ENCODE results near the gene SCRN2. TPM values are rescaled to one million over a fixed set of nuclear protein-coding genes. Genes with fewer than 3 reads are reported as not detected.

The SCRN2 gene
- total and polyA plus RNA-seq, 2 of the 13 experiments (the other 11 are each of a cell fraction or from before 2014, with no cell fraction given): 21.7 to 29.5 TPM

- Histone ChIP-seq H4K20me1 (ENCODE audit: insufficient read depth, low read length) (no peaks in the 10 kb centered on the region), H3K79me2 (ENCODE audit: insufficient read depth, low read length) (no peaks in the 10 kb centered on the region), H3K4me3 (replicated peaks in 1 of 3; ENCODE audit: insufficient read depth in 1 of 3, low read depth in 2 of 3, low read length in 3 of 3) (no peak overlapping the region), H3K4me2 (ENCODE audit: low read depth, low read length) (no peak overlapping the region), H3K9ac (ENCODE audit: insufficient read depth, low read depth, low read length) (no peak overlapping the region), H3K9me3 (ENCODE audit: low read length) (no peaks in the 10 kb centered on the region), H3K27ac (ENCODE audit: extremely low read length, insufficient read depth, low read length) (no peak overlapping the region), H3K27me3 (ENCODE audit: control insufficient read depth in 1 of 2, insufficient read depth in 2 of 2, low read length in 2 of 2) (peaks cover 12 to 45% of the 10 kb centered on the region in 2 experiments), H3K36me3 (replicated peaks in 1 of 2; ENCODE audit: control insufficient read depth in 1 of 2, insufficient read depth in 2 of 2, low read length in 2 of 2) (no peaks in the 10 kb centered on the region), H2AFZ (ENCODE audit: low read length) (no peak overlapping the region), H3K4me1 (ENCODE audit: insufficient read depth, low read length) (peaks cover 29% of the 10 kb centered on the region)
- ChIA-PET POLR2A (interaction anchor here (1.0 kb wide), 1 partner anchor 48 kb away, joined by 3 read pairs; the partner anchor contains the start of gene SP2), CTCF (ENCODE audit: low intra/inter-chr PET ratio, low total read pairs) (no interaction called here)
- DNase-seq (ENCODE audit: low spot score): no peak
- in situ Hi-C loops (cut with HindIII; ENCODE audit: extremely low pct_ligation_motif_present, low pct_unique_long_range_greater_than_20kb): no loop called here
- intact Hi-C loops (cut with micrococcal nuclease; ENCODE audit: unreplicated experiment): no loop called here
- 65% methylated on average over 23 of the region's 23 CpGs for WGBS (ENCODE audit: low lambda C conversion rate)
- TF ChIP-seq POLR2G (IDR thresholded peaks at IDR 0.05; ENCODE audit: low read depth, low read length): no peak
- no peak for TF ChIP-seq NFATC3 (CRISPR knock-in tag; IDR thresholded peaks at IDR 0.05)
- TF ChIP-seq SUZ12 (IDR thresholded peaks at IDR 0.05; ENCODE audit: low read depth, low read length): no peak
- TF ChIP-seq STAT5B (CRISPR knock-in tag; IDR thresholded peaks at IDR 0.05): no peak
- no peak for TF ChIP-seq ZNF580 (CRISPR knock-in tag; IDR thresholded peaks at IDR 0.05; ENCODE audit: borderline replicate concordance, low read depth)
- no peak for TF ChIP-seq KDM2A (CRISPR knock-in tag; IDR thresholded peaks at IDR 0.05; ENCODE audit: borderline replicate concordance, low read depth)
- no peak for TF ChIP-seq XBP1 (CRISPR knock-in tag; IDR thresholded peaks at IDR 0.05)
- TF ChIP-seq ARID3A (IDR thresholded peaks at IDR 0.05; ENCODE audit: low read depth, low read length): no peak
- TF ChIP-seq EHMT2 (IDR thresholded peaks at IDR 0.05; ENCODE audit: borderline replicate concordance, low read depth, low read length): no peak
- no peak for TF ChIP-seq RAD21 (CRISPR knock-in tag; IDR thresholded peaks at IDR 0.05)
- TF ChIP-seq NONO (IDR thresholded peaks at IDR 0.05): no peak
- no peak for TF ChIP-seq NONO (CRISPR knock-in tag; conservative IDR thresholded peaks at IDR 0.05)
- no peak for TF ChIP-seq ZFP1 (CRISPR knock-in tag; IDR thresholded peaks at IDR 0.05)
- no peak for TF ChIP-seq KDM6A (CRISPR knock-in tag; IDR thresholded peaks at IDR 0.05; ENCODE audit: low read depth)
- TF ChIP-seq HIC2 (CRISPR knock-in tag; IDR thresholded peaks at IDR 0.05; ENCODE audit: low read depth): no peak
- TF ChIP-seq TFE3 (CRISPR knock-in tag; IDR thresholded peaks at IDR 0.05): no peak
- FAIRE-seq: no peak
- no peak for ATAC-seq
- BruUV-seq (replicated peaks): no TSS peak
These were observed 7.1 kb upstream of the SCRN2 start for GRCh38 chr17:47848198-47848513.

All from HepG2 (cell line).